H9 (cell line): ENCODE data around the gene VIT. TPM values are rescaled to one million over a fixed set of nuclear protein-coding genes. Genes with fewer than 3 reads are reported as not detected.

Experiments
- DNase-seq: peaks from one replicate; pipeline ENCODE4 v3.0.0-alpha.2; 2017
- H2AFZ ChIP-seq: one replicate; pipeline ENCODE4 v1.6.1; 2013; ENCODE audit warnings: mild to moderate bottlenecking, low read length, control low read depth, moderate library complexity
- H2AK5ac ChIP-seq: 2 replicates; pipeline ENCODE4 v1.6.1; 2013; ENCODE audit warnings: low read length, control low read depth, mixed read lengths; ENCODE audit not compliant: insufficient read length
- H2BK120ac ChIP-seq: one replicate; pipeline ENCODE4 v1.6.1; 2013; ENCODE audit warnings: low read depth, mild to moderate bottlenecking, low read length, control low read depth, inconsistent platforms; ENCODE audit not compliant: poor library complexity, severe bottlenecking
- H2BK12ac ChIP-seq: 2 replicates; pipeline ENCODE4 v1.6.1; 2013; ENCODE audit warnings: low read length, control low read depth, mixed read lengths, low read depth; ENCODE audit not compliant: insufficient read length
- H2BK15ac ChIP-seq: 2 replicates; pipeline ENCODE4 v1.6.1; 2013; ENCODE audit warnings: low read depth, low read length, control low read depth
- H2BK20ac ChIP-seq: one replicate; pipeline ENCODE4 v1.6.1; 2013; ENCODE audit warnings: low read depth, mild to moderate bottlenecking, low read length, control low read depth, inconsistent platforms; ENCODE audit not compliant: poor library complexity, severe bottlenecking
- H2BK5ac ChIP-seq: 2 replicates; pipeline ENCODE4 v1.6.1; 2013; ENCODE audit warnings: low read length, control low read depth, mixed read lengths; ENCODE audit not compliant: insufficient read length
- H3K14ac ChIP-seq: 2 replicates; pipeline ENCODE4 v1.6.1; 2013; ENCODE audit warnings: low read length, control low read depth; ENCODE audit not compliant: insufficient read depth
- H3K18ac ChIP-seq: 2 replicates; pipeline ENCODE4 v1.6.1; 2013; ENCODE audit warnings: low read depth, mild to moderate bottlenecking, mixed read lengths, low read length, control low read depth; ENCODE audit not compliant: insufficient read length
- H3K23ac ChIP-seq: 2 replicates; pipeline ENCODE4 v1.6.1; 2013; ENCODE audit warnings: low read length, control low read depth, mixed read lengths, low read depth; ENCODE audit not compliant: insufficient read length
- H3K23me2 ChIP-seq: 2 replicates; pipeline ENCODE4 v1.6.1; 2013; ENCODE audit warnings: low read depth, mild to moderate bottlenecking, mixed read lengths, low read length, control low read depth; ENCODE audit not compliant: insufficient read length, poor library complexity, severe bottlenecking
- H3K27ac ChIP-seq: 2 replicates; pipeline ENCODE4 v1.5.1; 2013; ENCODE audit warnings: low read length, control low read depth, mixed read lengths, low read depth; ENCODE audit not compliant: insufficient read length
- H3K27me3 ChIP-seq: 2 replicates; pipeline ENCODE4 v1.6.1; 2013; ENCODE audit warnings: low read length, control low read depth, inconsistent platforms; ENCODE audit not compliant: insufficient read depth
- H3K4ac ChIP-seq: 2 replicates; pipeline ENCODE4 v1.6.1; 2013; ENCODE audit warnings: low read depth, mild to moderate bottlenecking, control low read depth, inconsistent platforms, low read length, moderate library complexity
- H3K4me1 ChIP-seq: 2 replicates; pipeline ENCODE4 v1.6.1; 2013; ENCODE audit warnings: low read length, control low read depth, inconsistent platforms; ENCODE audit not compliant: insufficient read depth
- H3K4me2 ChIP-seq: 2 replicates; pipeline ENCODE4 v1.6.1; 2013; ENCODE audit warnings: low read length, control low read depth, mixed read lengths; ENCODE audit not compliant: insufficient read length, insufficient read depth
- H3K56ac ChIP-seq: 2 replicates; pipeline ENCODE4 v1.6.1; 2013; ENCODE audit warnings: low read depth, mild to moderate bottlenecking, mixed read lengths, low read length, control low read depth; ENCODE audit not compliant: insufficient read length
- H3K79me1 ChIP-seq: 2 replicates; pipeline ENCODE4 v1.6.1; 2013; ENCODE audit warnings: low read depth, mild to moderate bottlenecking, moderate library complexity, low read length, control low read depth, inconsistent platforms; ENCODE audit not compliant: insufficient read depth, poor library complexity, severe bottlenecking
- H3K79me2 ChIP-seq: 2 replicates; pipeline ENCODE4 v1.6.1; 2013; ENCODE audit warnings: low read length, control low read depth, inconsistent platforms; ENCODE audit not compliant: insufficient read depth
- H3K9ac ChIP-seq: 2 replicates; pipeline ENCODE4 v1.6.1; 2013; ENCODE audit warnings: low read length, control low read depth, mixed read lengths; ENCODE audit not compliant: insufficient read length; ENCODE audit errors: extremely low read depth
- H3K9me3 ChIP-seq: one replicate; pipeline ENCODE4 v1.6.1; 2013; ENCODE audit warnings: low read depth, low read length, inconsistent platforms; ENCODE audit not compliant: control insufficient read depth
- H3T11ph ChIP-seq: one replicate; pipeline ENCODE4 v1.6.1; 2013; ENCODE audit warnings: mild to moderate bottlenecking, low read length, control low read depth, inconsistent platforms
- H4K20me1 ChIP-seq: one replicate; pipeline ENCODE4 v1.6.1; 2013; ENCODE audit not compliant: control insufficient read depth, insufficient read length, insufficient read depth
- H4K5ac ChIP-seq: 2 replicates; pipeline ENCODE4 v1.6.1; 2013; ENCODE audit warnings: low read depth, mild to moderate bottlenecking, mixed read lengths, low read length, control low read depth; ENCODE audit not compliant: insufficient read length
- H4K8ac ChIP-seq: replicated peaks from 2 replicates; pipeline ENCODE4 v1.6.1; 2013; ENCODE audit warnings: low read length, control low read depth, mixed read lengths, low read depth; ENCODE audit not compliant: insufficient read length
- H4K91ac ChIP-seq: 2 replicates; pipeline ENCODE4 v1.6.1; 2013; ENCODE audit warnings: low read depth, mild to moderate bottlenecking, moderate library complexity, mixed read lengths, low read length, control low read depth; ENCODE audit not compliant: insufficient read length
- H3K27ac Mint-ChIP-seq, 3 experiments: 2 replicates in 2 of 3; 3 replicates in 1 of 3; pipeline ENCODE4 v1.8.0; 2020 to 2021; ENCODE audit warnings: mixed read lengths in 3 of 3, mild to moderate bottlenecking in 1 of 3, moderate library complexity in 1 of 3
- H3K27me3 Mint-ChIP-seq: 2 replicates; pipeline ENCODE4 v1.8.0; 2021; ENCODE audit warnings: low read depth, mild to moderate bottlenecking, moderate library complexity, mixed read lengths
- H3K36me3 Mint-ChIP-seq, 3 experiments: 2 replicates in 2 of 3; 3 replicates in 1 of 3; pipeline ENCODE4 v1.8.0; 2020 to 2021; ENCODE audit warnings: low read depth in 3 of 3, mixed read lengths in 3 of 3; ENCODE audit not compliant: insufficient read depth in 1 of 3
- H3K4me1 Mint-ChIP-seq, 2 experiments: 2 replicates each; pipeline ENCODE4 v1.8.0; 2020; ENCODE audit warnings: mixed read lengths in 2 of 2
- H3K4me3 Mint-ChIP-seq, 2 experiments: 2 replicates in 1 of 2; 3 replicates in 1 of 2; pipeline ENCODE4 v1.8.0; 2020 to 2021; ENCODE audit warnings: mild to moderate bottlenecking in 2 of 2, mixed read lengths in 2 of 2, moderate library complexity in 1 of 2
- H3K9me3 Mint-ChIP-seq, 2 experiments: 2 replicates in 1 of 2; 3 replicates in 1 of 2; pipeline ENCODE4 v1.8.0; 2020; ENCODE audit warnings: mild to moderate bottlenecking in 2 of 2, mixed read lengths in 2 of 2, moderate library complexity in 1 of 2
- CTCF ChIP-seq: fragments of 200-600 bp; sonication (generic); conservative IDR thresholded peaks from 3 replicates; pipeline ENCODE4 v1.8.0; 2021; ENCODE audit warnings: antibody characterized with exemption, mild to moderate bottlenecking
- WGBS: extraction: QIAGEN DNeasy Blood & Tissue Kit; methylation state at CpG from one replicate; pipeline ENCODE4 v1.1.7; 2013; ENCODE audit warnings: missing lambda C conversion rate, low lambda C conversion rate, mixed read lengths; ENCODE audit not compliant: insufficient read length; ENCODE audit errors: extremely low coverage; 5-methylcytosine and 5-hydroxymethylcytosine counted together
- total RNA-seq: library from RNA; stranded (reverse); gene quantifications from 2 replicates; pipeline ENCODE4 v1.2.1, GENCODE V29; 2021

VIT gene
- total RNA-seq, 1 experiment from 2014 or later = 0.15 TPM

GRCh38 chr2:36777788-36778187, 81.3 kb downstream of the VIT start:
- Mint-ChIP-seq H3K27ac (no peak overlapping the region; a peak in 1 of 7 replicates), H3K4me3 (no peak overlapping the region), H3K27me3 (no peaks in the 10 kb centered on the region), H3K9me3 (no peaks in the 10 kb centered on the region), H3K4me1 (peaks cover 11 to 18% of the 10 kb centered on the region in 2 experiments), H3K36me3 (no peaks in the 10 kb centered on the region)
- no peaks in the 10 kb centered on the region for H3K79me2 ChIP-seq
- DNase-seq = no peak
- H3K23ac ChIP-seq = no peak overlapping the region
- TF ChIP-seq CTCF = no peak
- no peak overlapping the region for H4K5ac ChIP-seq
- no peaks in the 10 kb centered on the region for H3K27me3 ChIP-seq
- H2BK12ac ChIP-seq = no peak overlapping the region
- H2BK20ac ChIP-seq = no peak overlapping the region
- no peaks in the 10 kb centered on the region for H3K23me2 ChIP-seq
- no peaks in the 10 kb centered on the region for H4K20me1 ChIP-seq
- H4K8ac ChIP-seq = no peak overlapping the region
- H3K18ac ChIP-seq = no peak overlapping the region
- H2AK5ac ChIP-seq = no peak overlapping the region
- no peaks in the 10 kb centered on the region for H3K9me3 ChIP-seq
- H3K79me1 ChIP-seq = no peaks in the 10 kb centered on the region
- no peak overlapping the region for H3K56ac ChIP-seq
- H3T11ph ChIP-seq = no peak overlapping the region
- H2AFZ ChIP-seq = no peak overlapping the region
- H4K91ac ChIP-seq = no peak overlapping the region
- no peak overlapping the region for H2BK15ac ChIP-seq
- no peak overlapping the region for H3K27ac ChIP-seq
- no peak overlapping the region for H3K4me2 ChIP-seq
- no peak overlapping the region for H3K14ac ChIP-seq
- no peak overlapping the region for H2BK120ac ChIP-seq
- peaks cover 3% of the 10 kb centered on the region; the same call in 1 of the 2 replicates for H3K4me1 ChIP-seq
- no peak overlapping the region for H3K4ac ChIP-seq
- no CpG with 5 or more reads among the region's 5 CpGs for WGBS
- H3K9ac ChIP-seq = no peak overlapping the region
- no peak overlapping the region for H2BK5ac ChIP-seq
